ENCODE results near the gene ARPC3.
"Not testable (repeated sequence)": the region's sequence is repeated elsewhere in the genome, so short reads cannot be mapped to it uniquely, and the experiment has no call there.

The ARPC3 gene

DNA sequence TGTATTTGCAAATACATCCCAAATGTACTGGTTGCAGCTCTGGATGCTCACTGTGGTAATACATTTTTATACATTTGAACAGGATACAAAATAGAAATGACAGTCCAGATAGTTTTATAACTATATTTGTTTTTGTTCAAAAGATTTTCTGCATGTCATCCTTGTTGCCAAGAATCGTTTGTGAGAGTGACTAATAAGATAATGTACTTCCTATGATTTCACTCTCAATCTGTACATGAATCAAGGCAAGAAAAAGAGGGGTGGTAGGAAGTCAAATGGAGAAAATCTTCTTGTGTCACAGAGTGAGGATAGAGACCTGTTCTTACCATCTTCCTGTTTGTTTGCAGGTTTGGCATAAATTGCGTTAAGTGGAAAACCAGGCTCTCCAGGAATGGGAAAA, 13.9 kb downstream of the ARPC3 start:
- no peaks in the 10 kb centered on the region for H3F3A ChIP-seq (ENCODE audit: insufficient read depth, low read length)
- H3K9me2 ChIP-seq (ENCODE audit: low read depth, low read length), result no peaks in the 10 kb centered on the region
- no peak overlapping the region for H3K4me3 ChIP-seq (ENCODE audit: low read depth, low read length, poor library complexity, severe bottlenecking)
- H4K20me1 ChIP-seq (ENCODE audit: insufficient read depth, low read length), result no peaks in the 10 kb centered on the region
- no peaks in the 10 kb centered on the region for H3K4me1 ChIP-seq (ENCODE audit: insufficient read depth, low read length, severe bottlenecking)
- peaks cover 34% of the 10 kb centered on the region for H3K36me3 ChIP-seq (ENCODE audit: insufficient read depth, low read length)
- no peaks in the 10 kb centered on the region for H3K9me3 ChIP-seq (ENCODE audit: low read length)
- H3K79me2 ChIP-seq (ENCODE audit: insufficient read depth, low read length), result no peaks in the 10 kb centered on the region
- H3K4me2 ChIP-seq (ENCODE audit: low read length), result no peak overlapping the region
- H3K27me3 ChIP-seq (ENCODE audit: insufficient read depth, low read length), result no peaks in the 10 kb centered on the region
- no peak overlapping the region for H3K9ac ChIP-seq (ENCODE audit: low read length)
- no peak overlapping the region for H2AFZ ChIP-seq (ENCODE audit: low read length)
- H3K27ac ChIP-seq (ENCODE audit: low read depth, low read length, poor library complexity, severe bottlenecking), result no peak overlapping the region
- TF ChIP-seq EZH2 (IDR thresholded peaks at IDR 0.05; ENCODE audit: borderline replicate concordance, low read length), result no peak
- TF ChIP-seq, protein P1, sequence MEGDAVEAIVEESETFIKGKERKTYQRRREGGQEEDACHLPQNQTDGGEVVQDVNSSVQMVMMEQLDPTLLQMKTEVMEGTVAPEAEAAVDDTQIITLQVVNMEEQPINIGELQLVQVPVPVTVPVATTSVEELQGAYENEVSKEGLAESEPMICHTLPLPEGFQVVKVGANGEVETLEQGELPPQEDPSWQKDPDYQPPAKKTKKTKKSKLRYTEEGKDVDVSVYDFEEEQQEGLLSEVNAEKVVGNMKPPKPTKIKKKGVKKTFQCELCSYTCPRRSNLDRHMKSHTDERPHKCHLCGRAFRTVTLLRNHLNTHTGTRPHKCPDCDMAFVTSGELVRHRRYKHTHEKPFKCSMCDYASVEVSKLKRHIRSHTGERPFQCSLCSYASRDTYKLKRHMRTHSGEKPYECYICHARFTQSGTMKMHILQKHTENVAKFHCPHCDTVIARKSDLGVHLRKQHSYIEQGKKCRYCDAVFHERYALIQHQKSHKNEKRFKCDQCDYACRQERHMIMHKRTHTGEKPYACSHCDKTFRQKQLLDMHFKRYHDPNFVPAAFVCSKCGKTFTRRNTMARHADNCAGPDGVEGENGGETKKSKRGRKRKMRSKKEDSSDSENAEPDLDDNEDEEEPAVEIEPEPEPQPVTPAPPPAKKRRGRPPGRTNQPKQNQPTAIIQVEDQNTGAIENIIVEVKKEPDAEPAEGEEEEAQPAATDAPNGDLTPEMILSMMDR (IDR thresholded peaks at IDR 0.05; ENCODE audit: low read length), result no peak

DNA sequence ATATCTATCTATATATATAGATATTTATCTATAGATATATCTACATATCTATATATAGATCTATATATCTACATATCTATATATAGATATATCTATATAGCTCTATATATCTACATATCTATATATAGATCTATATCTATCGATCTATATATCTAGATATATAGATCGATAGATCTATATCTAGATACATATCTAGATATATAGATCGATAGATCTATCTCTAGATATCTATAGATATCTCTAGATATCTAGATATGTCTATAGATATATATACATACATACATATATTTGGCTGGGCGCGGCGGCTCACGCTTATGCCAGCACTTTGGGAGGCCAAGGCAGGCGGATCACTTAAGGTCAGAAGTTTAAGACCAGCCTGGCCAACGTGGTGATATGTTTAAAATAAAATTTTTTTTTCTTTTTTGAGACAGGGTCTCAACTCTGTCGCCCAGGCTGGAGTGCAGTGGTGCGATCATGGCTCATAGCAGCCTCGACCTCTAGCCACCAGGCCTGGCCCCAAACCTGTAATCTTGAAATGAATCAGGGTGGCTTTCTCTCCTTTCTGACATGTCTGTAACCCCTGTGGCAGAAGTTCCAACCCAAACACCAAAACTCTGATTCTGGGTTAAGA, 18.1 kb downstream of the ARPC3 start:
- no peak overlapping the region for H3K9ac ChIP-seq (ENCODE audit: low read length)
- H3K27me3 ChIP-seq (ENCODE audit: insufficient read depth, low read length), result no peaks in the 10 kb centered on the region
- peaks cover 13% of the 10 kb centered on the region for H3K36me3 ChIP-seq (ENCODE audit: insufficient read depth, low read length)
- no peak overlapping the region for H3K4me2 ChIP-seq (ENCODE audit: low read length)
- H2AFZ ChIP-seq (ENCODE audit: low read length), result no peak overlapping the region
- H3F3A ChIP-seq (ENCODE audit: insufficient read depth, low read length), result no peaks in the 10 kb centered on the region
- H3K4me1 ChIP-seq (ENCODE audit: insufficient read depth, low read length, severe bottlenecking), result no peaks in the 10 kb centered on the region
- TF ChIP-seq, protein P1 (IDR thresholded peaks at IDR 0.05; ENCODE audit: low read length), result no peak
- no peak for TF ChIP-seq EZH2 (IDR thresholded peaks at IDR 0.05; ENCODE audit: borderline replicate concordance, low read length)
- no peak overlapping the region for H3K4me3 ChIP-seq (ENCODE audit: low read depth, low read length, poor library complexity, severe bottlenecking)
- H3K9me3 ChIP-seq (ENCODE audit: low read length), result no peaks in the 10 kb centered on the region
- no peaks in the 10 kb centered on the region for H3K9me2 ChIP-seq (ENCODE audit: low read depth, low read length)
- H4K20me1 ChIP-seq (ENCODE audit: insufficient read depth, low read length), result no peaks in the 10 kb centered on the region
- H3K27ac ChIP-seq (ENCODE audit: low read depth, low read length, poor library complexity, severe bottlenecking), result peak overlapping the region; percentile 35
- no peaks in the 10 kb centered on the region for H3K79me2 ChIP-seq (ENCODE audit: insufficient read depth, low read length)

DNA sequence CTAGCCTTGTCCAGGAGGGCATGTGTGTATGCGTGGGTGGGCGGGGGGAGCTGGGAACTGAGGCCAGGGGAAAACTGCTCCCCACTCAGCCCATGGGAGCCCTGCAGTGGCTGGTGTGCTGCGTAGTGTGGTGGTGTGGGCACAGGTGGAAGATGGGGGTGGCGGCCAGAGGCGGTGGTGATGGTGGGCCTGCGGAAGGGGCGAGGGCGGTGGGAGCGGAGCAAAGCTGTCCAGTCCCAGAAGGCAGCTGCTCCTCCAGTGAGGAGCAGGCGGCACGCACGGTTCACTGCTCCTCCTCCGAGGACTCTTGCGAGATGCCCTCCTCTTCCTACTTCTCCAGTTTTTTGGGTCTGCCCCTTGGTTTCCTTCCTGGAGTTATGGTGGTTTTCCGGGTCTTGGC, 20.5 kb downstream of the ARPC3 start:
- not testable (repeated sequence) for H2AFZ ChIP-seq (ENCODE audit: low read length); H3K27ac ChIP-seq (ENCODE audit: low read depth, low read length, poor library complexity, severe bottlenecking); H3K27me3 ChIP-seq (ENCODE audit: insufficient read depth, low read length); H3K9me3 ChIP-seq (ENCODE audit: low read length); H3F3A ChIP-seq (ENCODE audit: insufficient read depth, low read length); H3K4me3 ChIP-seq (ENCODE audit: low read depth, low read length, poor library complexity, severe bottlenecking); H3K9me2 ChIP-seq (ENCODE audit: low read depth, low read length); H3K9ac ChIP-seq (ENCODE audit: low read length); H3K4me1 ChIP-seq (ENCODE audit: insufficient read depth, low read length, severe bottlenecking); H3K36me3 ChIP-seq (ENCODE audit: insufficient read depth, low read length); H3K79me2 ChIP-seq (ENCODE audit: insufficient read depth, low read length); H4K20me1 ChIP-seq (ENCODE audit: insufficient read depth, low read length); H3K4me2 ChIP-seq (ENCODE audit: low read length)

DNA sequence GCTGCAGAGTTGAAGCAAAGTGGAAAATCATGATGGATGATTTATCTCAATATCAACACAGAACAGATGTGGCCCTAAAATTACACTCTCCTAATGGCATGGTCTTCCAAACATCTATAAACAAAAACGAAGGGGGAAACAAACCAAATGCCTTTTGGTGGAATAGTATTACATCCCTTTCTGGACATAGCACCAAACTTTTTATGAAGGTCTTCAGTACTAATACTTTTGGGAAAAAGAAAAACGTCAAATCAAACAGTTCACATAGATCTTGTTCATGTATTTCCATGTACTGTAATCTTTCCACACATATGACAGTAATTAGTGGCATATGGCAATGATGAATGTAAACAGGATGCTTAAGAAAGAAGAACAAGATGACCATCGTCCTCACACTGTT, 23.7 kb downstream of the ARPC3 start:
- Histone ChIP-seq H2AFZ (ENCODE audit: low read length) (no peak overlapping the region), H3K4me3 (ENCODE audit: low read depth, low read length, poor library complexity, severe bottlenecking) (no peak overlapping the region), H3K9me2 (ENCODE audit: low read depth, low read length) (no peaks in the 10 kb centered on the region), H3K4me2 (ENCODE audit: low read length) (no peak overlapping the region), H3K79me2 (ENCODE audit: insufficient read depth, low read length) (no peaks in the 10 kb centered on the region), H3K36me3 (ENCODE audit: insufficient read depth, low read length) (no peaks in the 10 kb centered on the region), H3F3A (ENCODE audit: insufficient read depth, low read length) (no peaks in the 10 kb centered on the region), H3K4me1 (ENCODE audit: insufficient read depth, low read length, severe bottlenecking) (no peaks in the 10 kb centered on the region), H3K27ac (ENCODE audit: low read depth, low read length, poor library complexity, severe bottlenecking) (no peak overlapping the region), H3K9me3 (ENCODE audit: low read length) (no peaks in the 10 kb centered on the region), H3K27me3 (ENCODE audit: insufficient read depth, low read length) (no peaks in the 10 kb centered on the region), H3K9ac (ENCODE audit: low read length) (no peak overlapping the region), H4K20me1 (ENCODE audit: insufficient read depth, low read length) (no peaks in the 10 kb centered on the region)
- TF ChIP-seq EZH2 (IDR thresholded peaks at IDR 0.05; ENCODE audit: borderline replicate concordance, low read length), result no peak
- TF ChIP-seq, protein P1 (IDR thresholded peaks at IDR 0.05; ENCODE audit: low read length), result no peak

Measured in OCI-LY1 (cell line).